Central memory CD4-positive, alpha-beta T cell (primary cell): ENCODE results near the gene PDGFA.

Experiments
- DNase-seq: peaks from one replicate; pipeline ENCODE4 v3.0.0; 2022

Gene PDGFA

GRCh38 chr7:536231-536630 is 16.6 kb upstream of the PDGFA start:
- no peak for DNase-seq

GRCh38 chr7:534959-535358 is 15.3 kb upstream of the PDGFA start:
- no peak for DNase-seq

- DNase-seq = no peak
Measured at GRCh38 chr7:534075-534474, 14.4 kb upstream of the PDGFA start.

GRCh38 chr7:533266-533665 is 13.6 kb upstream of the PDGFA start:
- DNase-seq = no peak

GRCh38 chr7:532379-533143 is 12.9 kb upstream of the PDGFA start:
- no peak for DNase-seq

- DNase-seq = no peak
Measured at GRCh38 chr7:531777-532176, 12.1 kb upstream of the PDGFA start.

- DNase-seq = no peak
Measured at GRCh38 chr7:528451-528850, 8.8 kb upstream of the PDGFA start.

GRCh38 chr7:527723-528122 is 8.1 kb upstream of the PDGFA start:
- DNase-seq = no peak

GRCh38 chr7:526460-527034 is 6.9 kb upstream of the PDGFA start:
- no peak for DNase-seq

GRCh38 chr7:525740-526139 is 6.1 kb upstream of the PDGFA start:
- no peak for DNase-seq

- DNase-seq = no peak
Measured at GRCh38 chr7:524800-525199, 5.2 kb upstream of the PDGFA start.

GRCh38 chr7:523347-524336 is 4.0 kb upstream of the PDGFA start:
- no peak for DNase-seq

GRCh38 chr7:522951-523314 is 3.3 kb upstream of the PDGFA start:
- no peak for DNase-seq

GRCh38 chr7:522071-522950 is 2.7 kb upstream of the PDGFA start:
- DNase-seq = peak; percentile 21

GRCh38 chr7:521221-522070 is 1.8 kb upstream of the PDGFA start:
- no peak for DNase-seq

GRCh38 chr7:520503-521161 is 986 bp upstream of the PDGFA start:
- no peak for DNase-seq

GRCh38 chr7:518630-519483 is 789 bp downstream of the PDGFA start:
- DNase-seq = no peak

GRCh38 chr7:517774-518629 is 1.6 kb downstream of the PDGFA start:
- DNase-seq = no peak
